ENCODE data around the gene ADO. TPM values are rescaled to one million over a fixed set of nuclear protein-coding genes. Genes with fewer than 3 reads are reported as not detected.

ADO gene
- total RNA-seq, 1 experiment from 2014 or later = 41.3 TPM

DNA sequence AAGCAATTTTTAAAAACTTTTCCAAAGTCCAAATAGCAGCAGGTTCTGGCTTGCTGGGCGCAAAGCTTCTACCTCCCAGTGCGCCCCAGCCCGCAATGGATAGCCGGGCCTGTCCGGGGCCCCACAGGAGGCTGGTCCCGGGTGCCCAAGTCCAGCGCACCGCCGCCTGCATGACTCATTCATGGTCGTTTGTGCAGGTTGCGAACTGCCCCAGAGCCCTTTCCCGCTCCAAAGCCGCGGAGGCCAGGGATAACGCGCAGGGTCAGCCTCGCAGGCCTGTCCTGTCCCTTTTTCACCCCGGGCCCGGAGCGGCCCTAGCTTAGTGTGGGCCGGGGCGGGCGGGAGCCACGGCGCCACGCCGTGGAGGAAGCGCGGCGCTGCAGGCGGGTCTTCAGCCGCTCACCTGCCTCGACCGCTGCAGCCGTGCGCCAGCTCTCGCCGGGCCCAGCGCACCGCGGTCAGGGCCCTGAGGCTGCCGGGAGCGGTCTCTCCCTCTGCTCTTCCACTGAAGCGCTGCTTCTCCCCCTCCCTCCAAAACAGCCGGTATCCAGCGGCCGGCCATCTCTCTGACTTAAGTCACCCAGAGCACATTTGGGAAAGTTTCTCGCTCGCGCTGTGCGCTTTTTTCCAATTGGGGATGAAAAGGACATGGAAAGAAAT lies 13.4 kb downstream of the ADO start:
- DNase-seq (ENCODE audit: low read depth) = peak; percentile 68

DNA sequence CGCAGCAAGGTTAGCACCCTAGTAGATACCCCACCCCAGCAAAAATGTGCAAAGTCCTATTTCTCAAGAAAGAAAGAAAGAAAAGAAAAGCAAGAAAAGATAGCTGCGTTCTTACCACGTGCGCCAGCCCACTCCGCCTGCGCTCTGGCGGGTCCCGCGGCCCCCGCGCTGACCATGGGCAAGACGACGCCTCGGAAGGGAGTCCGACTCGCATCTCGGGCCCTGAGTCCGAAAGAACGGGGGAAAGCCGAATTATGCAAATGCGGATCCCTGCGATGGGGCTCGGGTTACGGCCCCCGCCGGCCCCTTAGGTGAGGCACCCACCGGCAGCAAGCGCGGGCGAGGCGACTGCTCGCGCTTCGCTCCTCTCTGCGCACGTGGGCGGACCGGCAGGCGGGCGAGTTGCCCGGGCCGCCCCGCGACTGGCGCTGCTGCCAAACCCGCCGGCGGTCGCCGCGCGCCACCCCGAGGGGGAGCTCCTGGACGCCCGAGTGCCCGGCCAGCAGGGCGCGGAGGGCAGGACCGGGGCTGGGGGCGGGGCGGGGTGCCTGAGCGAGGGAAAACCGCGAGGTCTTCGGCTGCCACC lies 14.0 kb downstream of the ADO start:
- no peak for DNase-seq (ENCODE audit: low read depth)

DNA sequence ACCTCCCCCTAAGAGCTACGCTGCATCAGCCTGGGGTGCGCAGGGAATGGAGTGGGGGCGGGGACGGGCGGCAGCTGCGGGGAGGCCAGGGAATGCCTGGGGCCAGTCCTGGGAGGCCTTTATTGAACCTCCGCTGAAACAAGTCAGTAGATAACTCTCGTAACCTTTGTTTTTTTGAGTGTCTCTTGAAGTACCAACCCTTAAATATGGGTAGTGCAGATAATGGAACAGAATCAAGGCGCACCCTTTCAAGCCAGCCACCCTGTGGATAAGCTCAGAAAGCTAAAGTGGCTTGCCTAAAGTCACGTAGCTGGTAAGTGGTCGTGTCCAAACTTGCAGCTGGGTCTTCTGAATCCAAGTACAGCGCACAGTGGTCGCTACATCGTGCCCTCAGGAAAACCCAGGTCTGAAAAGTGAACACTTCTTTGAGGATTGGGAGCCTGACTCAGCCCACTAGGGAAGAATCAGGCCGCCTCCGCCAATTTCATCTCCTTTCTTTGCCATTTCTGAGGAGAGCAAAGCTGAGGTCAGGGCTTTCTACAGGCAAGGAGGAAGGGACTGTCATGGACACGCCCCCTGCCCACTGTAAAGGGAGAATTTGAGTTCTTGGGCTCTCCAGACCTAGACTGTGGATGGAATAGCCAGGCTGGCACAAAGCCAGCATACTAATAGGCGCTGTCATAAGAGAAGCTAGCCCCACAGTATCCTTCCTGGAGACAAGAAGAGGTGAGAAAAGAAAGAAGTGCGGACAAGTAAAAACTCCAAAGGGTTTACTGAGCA lies 14.8 kb downstream of the ADO start:
- DNase-seq (ENCODE audit: low read depth) = no peak

GRCh38 chr10:62820586-62820985 lies 16.1 kb downstream of the ADO start:
- no peak for DNase-seq (ENCODE audit: low read depth)

DNA sequence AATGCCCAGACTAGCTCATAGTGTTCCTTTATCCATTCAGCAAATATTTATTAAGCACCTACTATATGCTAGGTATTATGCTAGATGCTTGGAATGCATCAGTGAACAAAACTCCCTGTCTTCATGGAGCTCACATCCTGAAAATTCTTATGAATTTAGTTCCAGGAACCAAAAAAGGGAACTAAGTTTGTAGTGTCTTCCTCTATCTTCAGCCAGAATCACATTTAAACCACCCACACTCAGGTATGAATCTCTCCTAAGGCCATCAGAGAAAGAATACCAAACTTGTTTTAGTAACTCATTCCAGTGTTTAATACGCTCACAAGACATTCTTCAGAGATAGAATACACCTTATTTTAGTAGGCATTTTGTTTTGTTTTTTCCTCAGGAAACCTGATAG lies 21.8 kb downstream of the ADO start:
- DNase-seq (ENCODE audit: low read depth) = no peak

DNA sequence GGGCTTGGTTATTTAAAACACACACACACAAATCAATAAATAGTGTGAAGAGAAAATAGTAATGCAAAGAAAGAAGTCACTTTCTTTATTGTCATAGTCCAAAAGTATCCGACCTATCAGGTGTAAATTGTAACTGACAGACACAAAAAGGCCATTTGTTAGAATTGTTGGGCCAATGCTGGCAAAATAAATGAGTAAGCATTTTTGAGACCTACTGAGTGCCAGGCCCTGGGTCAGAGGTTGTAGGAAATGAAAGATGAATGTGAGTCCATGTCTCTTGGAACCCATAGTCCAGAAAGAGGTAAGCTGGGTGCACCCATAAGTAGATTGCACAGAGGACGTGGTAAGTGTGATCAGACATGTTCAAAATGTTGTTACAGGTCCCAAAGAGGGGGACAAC lies 25.1 kb downstream of the ADO start:
- no peak for DNase-seq (ENCODE audit: low read depth)

DNA sequence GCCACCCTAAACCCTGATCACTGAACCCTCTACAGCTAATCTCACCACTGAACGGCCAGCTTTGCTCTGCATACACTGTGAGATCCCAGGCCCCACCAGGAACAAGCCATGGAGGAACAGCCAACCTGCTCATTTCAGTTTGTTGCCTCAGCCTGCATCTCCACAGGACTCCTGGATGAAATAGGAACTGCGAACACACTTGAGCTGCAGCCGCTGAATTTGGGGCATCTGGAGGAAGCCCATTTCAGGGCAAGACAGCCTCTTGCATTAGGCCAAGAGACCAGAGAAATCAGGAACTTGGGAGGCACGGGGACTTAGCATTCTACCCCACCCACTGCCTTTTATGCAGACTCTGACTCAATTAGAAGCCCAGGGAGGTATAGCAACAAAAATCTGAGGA lies 26.2 kb downstream of the ADO start:
- DNase-seq (ENCODE audit: low read depth) = no peak

DNA sequence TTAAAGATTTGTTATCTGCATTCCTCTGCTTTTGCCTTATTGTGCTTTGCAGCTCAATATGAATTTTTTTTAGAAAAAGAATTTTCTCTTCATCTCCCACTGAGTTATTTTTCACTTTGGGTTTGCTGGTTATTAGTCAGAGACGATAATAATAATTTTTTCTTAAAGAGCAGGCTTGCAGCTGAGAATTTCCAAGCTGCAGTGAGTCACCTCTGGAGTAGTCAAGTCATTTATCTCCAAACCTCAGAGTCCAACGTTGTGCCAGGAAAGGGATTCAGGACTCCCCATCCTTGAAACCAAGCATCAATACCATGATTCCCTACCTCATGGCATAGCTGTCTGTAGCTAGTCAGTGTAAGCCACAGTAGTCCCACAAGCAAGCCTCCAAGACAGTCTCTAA lies 26.8 kb downstream of the ADO start:
- DNase-seq (ENCODE audit: low read depth) = peak; percentile 65

DNA sequence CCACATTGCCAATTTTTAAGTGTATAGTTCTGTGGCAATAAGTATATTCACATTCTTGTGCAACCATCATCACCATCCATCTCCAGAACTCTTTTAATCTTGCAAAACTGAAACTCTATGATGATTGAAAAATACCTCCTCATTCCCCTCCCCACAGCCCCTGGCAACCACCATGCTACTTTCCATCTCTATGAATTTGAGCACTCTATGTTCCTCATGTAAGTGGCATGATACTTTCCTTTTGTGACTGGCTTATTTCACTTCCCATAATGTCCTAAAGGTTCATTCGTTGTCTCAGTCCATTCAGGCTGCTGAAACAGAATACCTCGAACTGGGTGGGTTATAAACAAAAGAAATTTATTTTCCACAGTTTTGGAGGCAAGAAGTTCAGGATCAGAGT lies 35.1 kb downstream of the ADO start:
- no peak for DNase-seq (ENCODE audit: low read depth)

DNA sequence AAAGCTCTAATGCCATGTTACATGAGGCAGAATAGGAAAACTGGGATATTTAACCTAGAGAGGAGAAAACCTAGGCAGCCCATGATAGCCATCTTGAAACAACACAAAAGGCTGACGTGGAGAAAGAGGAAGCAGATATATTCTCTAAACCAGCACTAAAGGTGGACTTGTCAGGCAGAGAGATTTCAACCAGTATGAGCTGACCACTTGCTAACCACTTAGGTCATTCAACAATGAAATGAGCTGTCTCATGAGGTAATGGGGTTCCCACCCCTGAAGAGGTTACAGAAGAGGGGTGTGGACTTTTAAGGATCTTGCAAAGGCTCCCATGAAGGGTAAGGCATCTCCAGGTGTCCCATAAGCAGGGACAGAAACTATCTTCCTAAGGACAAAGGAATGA lies 38.5 kb downstream of the ADO start:
- DNase-seq (ENCODE audit: low read depth) = no peak

GRCh38 chr10:62843600-62843999 lies 39.1 kb downstream of the ADO start:
- no peak for DNase-seq (ENCODE audit: low read depth)

DNA sequence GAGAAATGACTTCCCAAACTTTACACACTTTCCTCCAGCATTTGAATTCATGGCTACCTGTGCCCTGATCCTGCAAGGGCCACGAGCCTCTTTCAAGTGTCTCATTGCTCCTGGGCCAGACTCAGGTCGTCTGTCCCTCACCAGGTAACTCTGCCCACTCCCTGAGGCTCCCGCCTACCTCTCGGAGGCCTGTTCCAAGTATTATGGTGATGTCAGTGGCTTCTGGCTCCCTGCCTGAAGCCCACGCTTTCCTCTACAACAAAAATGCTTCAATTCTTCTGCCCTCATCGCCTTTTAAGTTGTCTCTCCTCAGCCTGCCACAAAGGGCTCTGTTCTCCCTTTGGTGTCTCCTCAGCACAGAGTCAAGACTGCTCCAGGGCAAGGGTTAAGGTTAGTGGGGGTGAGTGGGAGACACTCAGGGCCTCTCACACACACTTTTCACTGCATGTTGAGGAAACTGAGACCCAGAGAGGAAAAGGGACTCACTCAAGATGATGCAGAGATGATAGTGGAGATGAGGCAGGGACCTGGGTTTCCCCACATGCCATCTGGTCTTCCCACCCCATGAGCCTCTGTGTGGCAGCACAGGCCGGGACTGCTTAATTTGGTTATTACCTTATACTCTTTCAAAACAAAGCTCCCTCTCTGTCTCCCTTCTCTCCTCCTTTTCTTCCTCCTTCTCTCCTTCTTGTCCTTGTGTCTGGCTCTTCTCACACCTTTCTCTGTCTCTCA lies 39.9 kb downstream of the ADO start:
- DNase-seq (ENCODE audit: low read depth) = no peak

GRCh38 chr10:62847433-62847832 lies 42.9 kb downstream of the ADO start:
- no peak for DNase-seq (ENCODE audit: low read depth)

DNA sequence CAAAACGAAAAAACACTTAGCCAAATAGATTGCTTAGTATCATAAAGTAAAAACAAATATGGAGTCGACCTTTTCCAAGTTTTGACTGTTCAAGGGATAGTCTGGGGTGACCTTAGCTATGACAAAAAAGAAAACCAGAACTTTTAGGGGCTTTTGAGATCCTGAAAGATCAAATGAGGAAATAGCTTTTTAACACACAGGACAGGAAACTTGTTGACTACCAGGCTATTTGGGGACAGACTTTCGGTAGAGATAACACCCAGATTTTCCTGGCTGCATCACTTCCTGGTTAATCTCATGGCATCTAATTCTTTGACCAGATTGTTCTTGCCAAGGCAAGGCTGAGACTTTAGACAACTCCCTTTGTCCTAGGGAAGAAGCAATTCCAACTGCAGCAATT lies 46.1 kb downstream of the ADO start:
- DNase-seq (ENCODE audit: low read depth) = no peak

DNA sequence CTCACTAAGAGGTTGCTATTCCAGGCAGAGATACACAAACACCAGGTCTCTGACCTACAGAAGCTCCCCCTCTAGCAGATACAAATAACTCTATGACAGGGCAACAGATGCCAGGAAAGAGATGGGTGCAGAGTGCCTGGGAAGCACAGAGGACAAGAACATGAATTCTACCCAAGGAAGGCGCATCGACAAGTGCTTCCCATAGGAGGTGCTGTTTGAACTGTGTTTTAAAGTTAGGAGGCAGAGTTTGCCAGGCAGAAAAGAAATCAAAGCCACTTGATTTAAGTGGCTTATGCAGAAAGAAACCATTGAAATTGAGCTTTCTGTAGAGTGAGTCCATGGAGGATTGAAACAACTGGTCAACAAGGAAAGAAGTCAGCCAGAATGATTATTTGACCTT lies 46.9 kb downstream of the ADO start:
- DNase-seq (ENCODE audit: low read depth) = peak; percentile 29

- no peak for DNase-seq (ENCODE audit: low read depth)
These were observed 48.6 kb downstream of the ADO start for GRCh38 chr10:62852961-62853702.

GRCh38 chr10:62853710-62854109 lies 49.2 kb downstream of the ADO start:
- no peak for DNase-seq (ENCODE audit: low read depth)

DNA sequence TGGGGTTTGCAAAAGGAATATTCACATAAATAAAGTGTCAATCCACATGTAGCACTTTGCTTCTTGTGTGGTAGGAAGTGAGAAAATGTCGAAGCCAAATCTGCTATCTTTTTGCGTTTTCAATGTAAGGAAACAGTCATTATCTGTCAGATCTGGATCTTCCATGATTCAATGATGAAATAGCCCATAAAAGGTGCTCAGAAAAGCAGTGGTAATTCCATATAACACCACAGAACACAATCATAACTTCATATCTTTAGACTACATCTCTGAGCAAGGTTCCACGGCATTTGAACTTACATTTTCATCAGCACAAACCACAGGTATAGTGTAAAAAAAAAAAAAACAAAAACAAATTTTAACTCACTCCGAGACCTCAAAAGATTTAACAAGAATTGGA lies 51.5 kb downstream of the ADO start:
- DNase-seq (ENCODE audit: low read depth) = no peak
